Ovary (tissue), 3 donors: ENCODE data around the gene GPR17.

Experiments
- POLR2A ChIP-seq: fragments of 450-650 bp; IDR thresholded peaks from one replicate; pipeline ENCODE4 v1.6.1; 2017; ENCODE audit warnings: antibody characterized with exemption, mild to moderate bottlenecking, moderate library complexity
- TF ChIP-seq, protein P1 (sequence below), 3 donors: fragments of 450-650 bp in 2 of 3; fragments of 200-600 bp in 1 of 3; IDR thresholded peaks; one replicate each; pipeline versions ENCODE4 v1.5.1 to v1.8.0; 2016 to 2022; ENCODE audit warnings: antibody characterized with exemption in 3 of 3, mild to moderate bottlenecking in 1 of 3
- donor health status: DM: no; HTN: no; CAD: no.

DNA sequence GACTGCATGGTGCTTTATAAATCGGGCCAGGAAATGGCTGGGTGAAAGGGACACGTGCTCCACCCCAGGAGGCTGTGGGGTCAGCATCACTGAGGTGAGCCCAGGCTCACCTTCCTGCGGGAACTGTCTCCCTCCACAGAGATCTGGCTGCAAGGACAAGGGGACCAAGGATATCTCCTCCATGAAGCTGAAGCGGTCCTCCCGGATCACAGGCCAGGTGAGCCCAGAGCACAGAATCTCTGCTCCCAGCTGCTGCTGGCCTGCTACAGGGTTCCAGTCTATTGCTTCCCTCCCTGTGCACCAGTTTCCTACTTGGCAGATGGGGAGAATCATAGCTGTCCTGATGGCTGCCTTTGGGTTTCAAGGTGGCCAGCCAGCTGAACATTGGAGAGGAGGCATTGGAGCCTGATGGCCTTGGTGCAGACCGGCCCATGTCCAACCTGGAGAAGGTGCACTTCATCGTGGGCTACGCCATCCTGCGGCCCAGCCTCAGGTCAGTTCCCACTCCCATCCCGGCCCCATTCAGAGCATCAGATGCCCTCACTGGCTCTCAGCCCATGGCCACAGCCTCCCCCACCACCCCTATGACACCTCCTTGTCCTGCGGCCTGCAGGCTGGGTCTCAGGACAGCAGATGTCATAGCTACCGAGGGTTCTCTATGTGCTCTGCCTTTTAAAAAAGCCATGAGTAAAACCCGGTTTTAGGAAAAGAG lies 33.7 kb upstream of the GPR17 start:
- TF ChIP-seq, protein P1, sequence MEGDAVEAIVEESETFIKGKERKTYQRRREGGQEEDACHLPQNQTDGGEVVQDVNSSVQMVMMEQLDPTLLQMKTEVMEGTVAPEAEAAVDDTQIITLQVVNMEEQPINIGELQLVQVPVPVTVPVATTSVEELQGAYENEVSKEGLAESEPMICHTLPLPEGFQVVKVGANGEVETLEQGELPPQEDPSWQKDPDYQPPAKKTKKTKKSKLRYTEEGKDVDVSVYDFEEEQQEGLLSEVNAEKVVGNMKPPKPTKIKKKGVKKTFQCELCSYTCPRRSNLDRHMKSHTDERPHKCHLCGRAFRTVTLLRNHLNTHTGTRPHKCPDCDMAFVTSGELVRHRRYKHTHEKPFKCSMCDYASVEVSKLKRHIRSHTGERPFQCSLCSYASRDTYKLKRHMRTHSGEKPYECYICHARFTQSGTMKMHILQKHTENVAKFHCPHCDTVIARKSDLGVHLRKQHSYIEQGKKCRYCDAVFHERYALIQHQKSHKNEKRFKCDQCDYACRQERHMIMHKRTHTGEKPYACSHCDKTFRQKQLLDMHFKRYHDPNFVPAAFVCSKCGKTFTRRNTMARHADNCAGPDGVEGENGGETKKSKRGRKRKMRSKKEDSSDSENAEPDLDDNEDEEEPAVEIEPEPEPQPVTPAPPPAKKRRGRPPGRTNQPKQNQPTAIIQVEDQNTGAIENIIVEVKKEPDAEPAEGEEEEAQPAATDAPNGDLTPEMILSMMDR (IDR thresholded peaks at IDR 0.05) = no peak
- TF ChIP-seq POLR2A = no peak
